Gastrocnemius medialis (tissue), 4 donors: Measurements from ENCODE around the gene PEAK1. TPM values are rescaled to one million over a fixed set of nuclear protein-coding genes. Genes with fewer than 3 reads are reported as not detected.

Experiments used
- ATAC-seq, 2 donors: fragments of 150-250 bp; one replicate each; pipeline ENCODE4 v1.9.1; 2016
- DNase-seq, 2 donors: peaks; one replicate each; pipeline ENCODE4 v3.0.0-alpha.2; 2019
- H3K27ac ChIP-seq, 4 donors: fragments of 200-600 bp; sonication (generic); 1 replicate in 1 of 4; 2 replicates in 3 of 4; pipeline ENCODE4 v1.5.1; 2016 to 2018; ENCODE audit warnings: mild to moderate bottlenecking in 2 of 4, moderate library complexity in 1 of 4
- H3K27me3 ChIP-seq, 3 donors: fragments of 200-600 bp; sonication (generic) in 2 of 3; 1 replicate in 1 of 3; 2 replicates in 2 of 3; pipeline versions ENCODE4 v1.5.1 to v1.6.0; 2016 to 2019; ENCODE audit warnings: mild to moderate bottlenecking in 1 of 3, moderate library complexity in 1 of 3
- H3K36me3 ChIP-seq, 2 donors: fragments of 200-600 bp; sonication (generic) in 1 of 2; one replicate each; pipeline ENCODE4 v1.5.1; 2017 to 2018
- H3K4me1 ChIP-seq, 2 donors: fragments of 200-600 bp; sonication (generic) in 1 of 2; one replicate each; pipeline ENCODE4 v1.5.1; 2016 to 2017; ENCODE audit warnings: mild to moderate bottlenecking in 2 of 2
- H3K4me3 ChIP-seq, 4 donors: fragments of 200-600 bp; sonication (generic) in 3 of 4; 1 replicate in 1 of 4; 2 replicates in 3 of 4; pipeline ENCODE4 v1.5.1; 2016 to 2019; ENCODE audit warnings: mild to moderate bottlenecking in 2 of 4
- H3K9me3 ChIP-seq, 3 donors: fragments of 200-600 bp; sonication (generic) in 2 of 3; 1 replicate in 1 of 3; 2 replicates in 2 of 3; pipeline ENCODE4 v1.5.1; 2016 to 2019
- POLR2A ChIP-seq, 2 donors: fragments of 450-650 bp; IDR thresholded peaks; one replicate each; pipeline ENCODE4 v1.6.1; 2017; ENCODE audit warnings: antibody characterized with exemption in 2 of 2, mild to moderate bottlenecking in 2 of 2, moderate library complexity in 2 of 2
- in situ Hi-C, 4 donors: fragments of 200-750 bp; cut with MboI; loops; one replicate each; pipeline versions ENCODE4 v1.15.0 to v1.8.0; 2017; ENCODE audit warnings: low sequenced_read_pairs in 4 of 4
- intact Hi-C: fragments of 100-400 bp; cut with DNase I; formaldehyde crosslinking; loops from one replicate; pipeline ENCODE4 v1.15.1; 2023; ENCODE audit warnings: low total_unique reads
- total RNA-seq, 4 donors: library from RNA; depleted of rRNA; stranded (reverse); fragments of >200 nt; gene quantifications; one replicate each; pipeline versions ENCODE4 v1.1.0 to v1.2.3, GENCODE V29; 2016
- TF ChIP-seq, protein P1 (sequence below), 5 experiments: fragments of 450-650 bp in 3 of 5; fragments of 200-600 bp in 2 of 5; sonication (generic) in 2 of 5; IDR thresholded peaks in 4 of 5; conservative IDR thresholded peaks in 1 of 5; 1 replicate in 4 of 5; 2 replicates in 1 of 5; pipeline ENCODE4 v1.5.1; 2016 to 2019; ENCODE audit warnings: antibody characterized with exemption in 5 of 5, mild to moderate bottlenecking in 3 of 5, moderate library complexity in 3 of 5

The PEAK1 gene
- total RNA-seq, 4 donors from 2014 or later, result 17.8 to 21.9 (median 20.8) TPM

DNA sequence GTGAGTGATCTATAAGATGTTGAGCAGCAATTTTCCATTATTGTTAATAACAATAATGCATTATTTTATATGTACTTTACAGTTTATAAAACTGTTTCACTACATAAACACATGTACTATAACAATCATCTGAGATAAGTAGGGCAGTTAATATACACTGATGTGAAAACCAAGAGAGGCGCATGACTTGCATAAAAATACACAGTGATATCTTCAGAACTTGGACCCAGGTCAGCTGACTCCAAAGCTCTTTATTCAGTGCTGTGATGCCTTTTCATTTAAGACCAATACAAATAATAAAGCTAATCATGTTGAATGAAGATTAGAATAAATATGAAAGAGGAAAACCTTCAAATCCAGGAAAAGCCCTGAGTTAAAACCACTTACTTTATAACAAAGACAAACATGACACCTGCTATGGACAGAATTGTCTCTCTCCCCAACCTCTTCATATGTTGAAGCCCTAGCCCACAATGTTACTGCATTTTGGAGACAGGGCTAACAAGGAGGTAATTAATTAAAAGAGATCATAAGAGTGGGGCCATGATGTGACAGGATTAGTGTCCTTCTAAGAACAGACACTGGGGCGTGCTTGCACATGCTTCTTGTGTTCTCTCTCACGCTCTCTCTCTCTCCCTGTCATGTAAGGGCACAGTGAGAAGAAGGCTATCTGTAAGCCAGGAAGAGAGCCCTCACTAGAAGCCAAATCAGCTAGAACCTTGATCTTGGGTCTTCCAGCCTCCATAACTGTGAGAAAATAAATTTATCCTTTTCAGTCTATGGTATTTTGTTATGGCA lies 293.2 kb downstream of the PEAK1 start:
- Histone ChIP-seq H3K27ac (peak overlapping the region in 1 of 4 donors; percentile 33), H3K9me3 (no peaks in the 10 kb centered on the region), H3K4me1 (peaks cover 0 to 29% of the 10 kb centered on the region in 2 donors), H3K4me3 (no peak overlapping the region), H3K36me3 (no peaks in the 10 kb centered on the region), H3K27me3 (no peaks in the 10 kb centered on the region)
- intact Hi-C loops (no loop called here), in situ Hi-C loops (no loop called here)
- no peak for DNase-seq
- no peak for TF ChIP-seq POLR2A (IDR thresholded peaks at IDR 0.05)
- TF ChIP-seq, protein P1, sequence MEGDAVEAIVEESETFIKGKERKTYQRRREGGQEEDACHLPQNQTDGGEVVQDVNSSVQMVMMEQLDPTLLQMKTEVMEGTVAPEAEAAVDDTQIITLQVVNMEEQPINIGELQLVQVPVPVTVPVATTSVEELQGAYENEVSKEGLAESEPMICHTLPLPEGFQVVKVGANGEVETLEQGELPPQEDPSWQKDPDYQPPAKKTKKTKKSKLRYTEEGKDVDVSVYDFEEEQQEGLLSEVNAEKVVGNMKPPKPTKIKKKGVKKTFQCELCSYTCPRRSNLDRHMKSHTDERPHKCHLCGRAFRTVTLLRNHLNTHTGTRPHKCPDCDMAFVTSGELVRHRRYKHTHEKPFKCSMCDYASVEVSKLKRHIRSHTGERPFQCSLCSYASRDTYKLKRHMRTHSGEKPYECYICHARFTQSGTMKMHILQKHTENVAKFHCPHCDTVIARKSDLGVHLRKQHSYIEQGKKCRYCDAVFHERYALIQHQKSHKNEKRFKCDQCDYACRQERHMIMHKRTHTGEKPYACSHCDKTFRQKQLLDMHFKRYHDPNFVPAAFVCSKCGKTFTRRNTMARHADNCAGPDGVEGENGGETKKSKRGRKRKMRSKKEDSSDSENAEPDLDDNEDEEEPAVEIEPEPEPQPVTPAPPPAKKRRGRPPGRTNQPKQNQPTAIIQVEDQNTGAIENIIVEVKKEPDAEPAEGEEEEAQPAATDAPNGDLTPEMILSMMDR (IDR thresholded peaks at IDR 0.05 in 4 of 5, conservative IDR thresholded peaks at IDR 0.05 in 1 of 5), result no peak
- peak; percentile 82 to 91 for ATAC-seq

DNA sequence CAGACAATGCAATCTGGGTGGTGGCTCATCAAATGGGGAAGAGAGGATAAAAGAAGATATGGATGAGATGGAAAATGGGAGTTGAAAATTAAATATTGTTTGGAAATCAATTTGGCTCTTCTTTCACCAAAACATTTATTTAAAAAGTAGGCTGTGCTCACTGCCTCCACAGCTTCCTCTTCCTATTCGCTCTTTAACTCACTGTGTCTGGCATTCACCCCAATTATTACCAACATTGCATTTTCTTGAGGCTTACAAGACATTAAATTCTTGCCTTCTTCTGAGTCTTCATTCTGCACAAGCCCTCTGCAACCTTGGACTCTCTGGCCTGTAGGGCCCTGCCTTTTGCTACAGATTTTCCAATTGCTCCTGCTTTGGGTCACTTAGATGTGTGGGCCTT lies 296.1 kb downstream of the PEAK1 start:
- Histone ChIP-seq H3K27me3 (no peaks in the 10 kb centered on the region), H3K27ac (no peak overlapping the region), H3K36me3 (no peaks in the 10 kb centered on the region), H3K4me3 (no peak overlapping the region), H3K9me3 (no peaks in the 10 kb centered on the region), H3K4me1 (peaks cover 4 to 34% of the 10 kb centered on the region in 2 donors)
- in situ Hi-C loops, result loop anchor here in 1 of 4 donors (25.0 kb wide), 1 partner anchor 413 kb away; no protein-coding TSS in a partner anchor
- TF ChIP-seq POLR2A (IDR thresholded peaks at IDR 0.05), result no peak
- TF ChIP-seq, protein P1 (IDR thresholded peaks at IDR 0.05 in 4 of 5, conservative IDR thresholded peaks at IDR 0.05 in 1 of 5), result no peak
- intact Hi-C loops, result no loop called here
- ATAC-seq (no peak), DNase-seq (no peak)

DNA sequence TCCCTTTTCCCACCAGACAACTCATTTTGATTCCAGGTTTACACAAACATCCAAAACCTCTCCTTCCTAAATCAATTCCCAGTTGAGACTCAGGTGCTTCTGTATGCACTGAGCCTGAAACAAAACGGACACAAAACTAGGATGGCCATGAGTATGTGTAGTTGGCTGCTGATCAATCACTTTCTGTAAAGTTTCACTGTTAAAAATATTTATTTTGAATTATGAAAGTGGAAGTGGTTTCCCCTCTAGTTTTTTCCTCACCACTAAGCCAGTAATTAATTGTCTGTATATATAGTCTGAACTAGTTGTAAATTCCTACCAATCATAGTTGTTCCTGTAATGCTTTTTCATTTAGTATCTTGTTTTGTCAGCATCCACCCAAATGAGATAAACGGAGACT lies 297.3 kb downstream of the PEAK1 start:
- Histone ChIP-seq H3K27ac (no peak overlapping the region), H3K9me3 (no peaks in the 10 kb centered on the region), H3K4me3 (no peak overlapping the region), H3K27me3 (no peaks in the 10 kb centered on the region), H3K36me3 (no peaks in the 10 kb centered on the region), H3K4me1 (peaks cover 4 to 31% of the 10 kb centered on the region in 2 donors)
- DNase-seq (no peak), ATAC-seq (no peak)
- intact Hi-C loops, result no loop called here
- in situ Hi-C loops, result loop anchor here in 1 of 4 donors (25.0 kb wide), 1 partner anchor 415 kb away; no protein-coding TSS in a partner anchor
- TF ChIP-seq POLR2A (IDR thresholded peaks at IDR 0.05), result no peak
- TF ChIP-seq, protein P1 (IDR thresholded peaks at IDR 0.05 in 4 of 5, conservative IDR thresholded peaks at IDR 0.05 in 1 of 5), result no peak

DNA sequence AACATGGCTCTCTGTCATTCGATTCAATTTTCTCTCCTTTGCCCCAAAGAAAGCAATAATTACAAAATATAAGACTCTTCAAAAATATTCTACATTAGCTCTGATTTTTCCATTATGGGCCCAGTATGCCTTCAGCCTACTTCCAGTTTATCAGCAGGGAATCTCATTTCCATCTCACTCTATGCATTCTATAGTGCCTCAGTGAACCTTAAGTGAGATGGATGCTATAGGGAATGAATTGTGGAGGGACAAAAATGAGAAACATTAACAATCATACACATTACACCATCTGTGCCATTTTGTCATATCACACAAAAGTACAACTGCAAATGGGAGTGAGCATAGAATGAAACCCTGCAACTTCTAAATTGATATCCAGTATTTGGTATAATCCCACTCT lies 298.3 kb downstream of the PEAK1 start:
- no peaks in the 10 kb centered on the region for H3K9me3 ChIP-seq
- no peak for TF ChIP-seq POLR2A (IDR thresholded peaks at IDR 0.05)
- TF ChIP-seq, protein P1 (IDR thresholded peaks at IDR 0.05 in 4 of 5, conservative IDR thresholded peaks at IDR 0.05 in 1 of 5), result no peak
- H3K27me3 ChIP-seq, result no peaks in the 10 kb centered on the region
- H3K27ac ChIP-seq, result no peak overlapping the region
- no peak overlapping the region for H3K4me3 ChIP-seq
- peaks cover 4 to 21% of the 10 kb centered on the region in 2 donors for H3K4me1 ChIP-seq
- intact Hi-C loops, result no loop called here
- no peak for ATAC-seq
- H3K36me3 ChIP-seq, result no peaks in the 10 kb centered on the region
- in situ Hi-C loops, result loop anchor here in 1 of 4 donors (25.0 kb wide), 1 partner anchor 416 kb away; no protein-coding TSS in a partner anchor
- no peak for DNase-seq
